ENCODE measurements around the gene SLC17A2.

DNA sequence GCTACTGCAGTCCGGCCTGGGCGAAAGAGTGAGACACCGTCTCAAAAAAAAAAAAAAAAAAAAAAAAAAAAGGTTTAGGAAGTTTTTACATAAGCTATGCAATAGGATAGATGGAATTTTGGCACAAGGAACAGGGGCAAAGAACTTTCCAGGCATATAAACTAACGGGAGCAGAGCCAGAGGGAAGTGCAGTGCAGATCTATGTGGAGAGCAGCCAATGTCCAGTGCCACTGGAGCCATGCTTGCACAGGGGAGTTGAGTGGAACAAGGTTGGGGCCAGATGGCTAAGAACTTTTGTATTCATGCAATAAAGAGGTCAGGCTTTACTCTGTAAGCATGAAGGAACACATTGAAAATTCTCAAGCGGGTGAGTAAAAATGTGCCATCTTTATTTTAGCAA lies 10.8 kb downstream of the SLC17A2 start:
- TF ChIP-seq, protein P1, sequence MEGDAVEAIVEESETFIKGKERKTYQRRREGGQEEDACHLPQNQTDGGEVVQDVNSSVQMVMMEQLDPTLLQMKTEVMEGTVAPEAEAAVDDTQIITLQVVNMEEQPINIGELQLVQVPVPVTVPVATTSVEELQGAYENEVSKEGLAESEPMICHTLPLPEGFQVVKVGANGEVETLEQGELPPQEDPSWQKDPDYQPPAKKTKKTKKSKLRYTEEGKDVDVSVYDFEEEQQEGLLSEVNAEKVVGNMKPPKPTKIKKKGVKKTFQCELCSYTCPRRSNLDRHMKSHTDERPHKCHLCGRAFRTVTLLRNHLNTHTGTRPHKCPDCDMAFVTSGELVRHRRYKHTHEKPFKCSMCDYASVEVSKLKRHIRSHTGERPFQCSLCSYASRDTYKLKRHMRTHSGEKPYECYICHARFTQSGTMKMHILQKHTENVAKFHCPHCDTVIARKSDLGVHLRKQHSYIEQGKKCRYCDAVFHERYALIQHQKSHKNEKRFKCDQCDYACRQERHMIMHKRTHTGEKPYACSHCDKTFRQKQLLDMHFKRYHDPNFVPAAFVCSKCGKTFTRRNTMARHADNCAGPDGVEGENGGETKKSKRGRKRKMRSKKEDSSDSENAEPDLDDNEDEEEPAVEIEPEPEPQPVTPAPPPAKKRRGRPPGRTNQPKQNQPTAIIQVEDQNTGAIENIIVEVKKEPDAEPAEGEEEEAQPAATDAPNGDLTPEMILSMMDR (IDR thresholded peaks at IDR 0.05; ENCODE audit: low read length): no peak
- no peak for TF ChIP-seq EZH2phosphoT487 (IDR thresholded peaks at IDR 0.05; ENCODE audit: low read length)
- TF ChIP-seq EZH2 (optimal IDR thresholded peaks at IDR 0.05; ENCODE audit: low read depth, low read length): no peak
